ENCODE measurements around the gene TEX22.

TEX22 gene

DNA sequence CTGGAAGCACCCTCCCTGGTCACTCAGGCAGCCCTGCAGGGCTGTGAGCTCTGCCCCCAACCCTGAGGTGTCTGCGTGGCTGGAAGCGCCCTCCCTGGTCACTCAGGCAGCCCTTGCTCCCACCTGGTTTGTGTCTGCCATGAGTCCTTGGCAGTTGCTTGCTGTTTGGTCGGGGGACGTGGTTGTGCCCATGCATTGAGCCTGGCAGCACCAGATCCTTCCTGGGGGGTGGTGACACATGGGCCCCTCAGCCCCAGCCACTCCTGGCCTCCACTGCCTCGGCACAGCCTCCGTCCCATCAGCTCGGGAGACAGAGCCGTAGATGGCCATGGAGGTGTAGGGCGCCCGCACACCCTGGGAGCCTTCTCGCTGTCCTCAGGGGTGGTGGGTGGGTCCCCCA, 40.8 kb downstream of the TEX22 start:
- no peak for TF ChIP-seq RAD21 (IDR thresholded peaks at IDR 0.05; ENCODE audit: low read depth)
- TF ChIP-seq TEAD4 (IDR thresholded peaks at IDR 0.05) = no peak
- no peak for TF ChIP-seq EGR1 (IDR thresholded peaks at IDR 0.05)
- no peak for TF ChIP-seq CEBPB (IDR thresholded peaks at IDR 0.05)
- no peak for TF ChIP-seq TCF12 (IDR thresholded peaks at IDR 0.05; ENCODE audit: low read depth)
- no peak for TF ChIP-seq ZBTB7A (IDR thresholded peaks at IDR 0.05; ENCODE audit: low read depth)

DNA sequence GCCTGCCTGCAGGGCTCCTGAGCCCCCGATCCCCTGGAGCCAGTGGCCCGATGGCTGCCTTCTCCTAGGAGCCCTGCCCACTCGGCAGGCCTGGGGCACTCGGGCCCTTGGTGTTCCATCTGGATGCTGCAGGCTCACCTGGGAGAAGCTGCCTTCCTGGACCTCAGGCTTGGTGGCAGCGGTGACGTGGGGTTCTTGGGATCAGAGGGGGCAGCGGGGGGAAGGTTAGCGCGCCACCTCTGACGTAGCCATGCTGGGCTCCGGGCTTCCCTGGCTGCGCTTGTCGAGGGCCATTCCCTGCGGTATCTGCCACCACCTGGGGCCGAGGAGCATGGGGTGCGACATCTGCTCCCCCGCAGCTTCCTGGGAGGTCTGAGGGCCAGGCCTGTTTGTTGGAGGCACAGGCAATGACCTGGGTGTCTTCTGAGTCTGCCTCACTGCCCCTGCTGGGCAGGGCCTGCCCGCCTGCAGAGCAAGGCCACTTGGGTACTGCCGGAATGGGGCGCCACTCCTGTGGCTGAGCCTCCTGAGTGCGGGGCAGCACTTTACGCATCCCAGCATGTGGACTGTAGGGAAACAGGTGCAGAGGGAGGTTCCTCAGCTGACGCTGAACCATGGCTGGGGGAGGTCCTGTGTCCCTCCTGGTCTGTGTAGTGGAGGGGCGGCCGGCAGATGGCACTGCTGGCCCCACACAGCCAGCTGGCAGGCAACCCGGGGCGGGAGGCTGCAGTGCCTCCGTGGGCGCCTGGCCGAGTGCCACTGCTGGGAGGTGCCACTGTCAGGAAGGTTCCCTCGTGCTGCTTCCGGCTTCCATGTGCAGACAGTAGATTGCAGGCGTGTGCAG, 41.6 kb downstream of the TEX22 start:
- TF ChIP-seq RAD21 (IDR thresholded peaks at IDR 0.05; ENCODE audit: low read depth) (peak; percentile 49; the same call in 1 of the 2 replicates), CREB1 (IDR thresholded peaks at IDR 0.05; ENCODE audit: low read depth) (no peak), NFIC (IDR thresholded peaks at IDR 0.05) (peak; percentile 47)
- TF ChIP-seq, protein P1, sequence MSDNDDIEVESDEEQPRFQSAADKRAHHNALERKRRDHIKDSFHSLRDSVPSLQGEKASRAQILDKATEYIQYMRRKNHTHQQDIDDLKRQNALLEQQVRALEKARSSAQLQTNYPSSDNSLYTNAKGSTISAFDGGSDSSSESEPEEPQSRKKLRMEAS (IDR thresholded peaks at IDR 0.05) = peak; percentile 18; the same call in 1 of the 2 replicates

DNA sequence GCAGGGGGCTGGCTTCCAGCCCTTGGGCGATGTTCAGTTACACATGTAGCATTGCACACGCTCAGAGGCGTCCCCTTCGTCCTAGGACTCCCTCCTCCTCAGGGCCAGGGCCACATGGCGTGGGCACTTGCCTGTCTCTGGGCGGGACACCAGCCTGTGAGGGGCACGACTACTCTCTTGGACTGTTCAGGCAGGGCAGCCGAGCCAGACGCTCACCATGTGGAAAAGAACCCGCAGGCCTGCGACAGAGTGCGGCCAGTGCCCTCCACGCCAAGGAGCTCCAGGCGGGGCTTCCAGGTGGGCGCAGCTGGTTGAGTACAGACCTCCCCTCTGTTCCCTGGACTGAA, 42.2 kb downstream of the TEX22 start:
- TF ChIP-seq, protein P2, sequence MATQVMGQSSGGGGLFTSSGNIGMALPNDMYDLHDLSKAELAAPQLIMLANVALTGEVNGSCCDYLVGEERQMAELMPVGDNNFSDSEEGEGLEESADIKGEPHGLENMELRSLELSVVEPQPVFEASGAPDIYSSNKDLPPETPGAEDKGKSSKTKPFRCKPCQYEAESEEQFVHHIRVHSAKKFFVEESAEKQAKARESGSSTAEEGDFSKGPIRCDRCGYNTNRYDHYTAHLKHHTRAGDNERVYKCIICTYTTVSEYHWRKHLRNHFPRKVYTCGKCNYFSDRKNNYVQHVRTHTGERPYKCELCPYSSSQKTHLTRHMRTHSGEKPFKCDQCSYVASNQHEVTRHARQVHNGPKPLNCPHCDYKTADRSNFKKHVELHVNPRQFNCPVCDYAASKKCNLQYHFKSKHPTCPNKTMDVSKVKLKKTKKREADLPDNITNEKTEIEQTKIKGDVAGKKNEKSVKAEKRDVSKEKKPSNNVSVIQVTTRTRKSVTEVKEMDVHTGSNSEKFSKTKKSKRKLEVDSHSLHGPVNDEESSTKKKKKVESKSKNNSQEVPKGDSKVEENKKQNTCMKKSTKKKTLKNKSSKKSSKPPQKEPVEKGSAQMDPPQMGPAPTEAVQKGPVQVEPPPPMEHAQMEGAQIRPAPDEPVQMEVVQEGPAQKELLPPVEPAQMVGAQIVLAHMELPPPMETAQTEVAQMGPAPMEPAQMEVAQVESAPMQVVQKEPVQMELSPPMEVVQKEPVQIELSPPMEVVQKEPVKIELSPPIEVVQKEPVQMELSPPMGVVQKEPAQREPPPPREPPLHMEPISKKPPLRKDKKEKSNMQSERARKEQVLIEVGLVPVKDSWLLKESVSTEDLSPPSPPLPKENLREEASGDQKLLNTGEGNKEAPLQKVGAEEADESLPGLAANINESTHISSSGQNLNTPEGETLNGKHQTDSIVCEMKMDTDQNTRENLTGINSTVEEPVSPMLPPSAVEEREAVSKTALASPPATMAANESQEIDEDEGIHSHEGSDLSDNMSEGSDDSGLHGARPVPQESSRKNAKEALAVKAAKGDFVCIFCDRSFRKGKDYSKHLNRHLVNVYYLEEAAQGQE (IDR thresholded peaks at IDR 0.05; ENCODE audit: low read depth) = no peak
- TF ChIP-seq, protein P3, sequence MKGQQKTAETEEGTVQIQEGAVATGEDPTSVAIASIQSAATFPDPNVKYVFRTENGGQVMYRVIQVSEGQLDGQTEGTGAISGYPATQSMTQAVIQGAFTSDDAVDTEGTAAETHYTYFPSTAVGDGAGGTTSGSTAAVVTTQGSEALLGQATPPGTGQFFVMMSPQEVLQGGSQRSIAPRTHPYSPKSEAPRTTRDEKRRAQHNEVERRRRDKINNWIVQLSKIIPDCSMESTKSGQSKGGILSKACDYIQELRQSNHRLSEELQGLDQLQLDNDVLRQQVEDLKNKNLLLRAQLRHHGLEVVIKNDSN (IDR thresholded peaks at IDR 0.05) = no peak
- TF ChIP-seq TEAD4 (IDR thresholded peaks at IDR 0.05) (no peak), RAD21 (IDR thresholded peaks at IDR 0.05; ENCODE audit: low read depth) (no peak), TCF12 (IDR thresholded peaks at IDR 0.05; ENCODE audit: low read depth) (no peak)

DNA sequence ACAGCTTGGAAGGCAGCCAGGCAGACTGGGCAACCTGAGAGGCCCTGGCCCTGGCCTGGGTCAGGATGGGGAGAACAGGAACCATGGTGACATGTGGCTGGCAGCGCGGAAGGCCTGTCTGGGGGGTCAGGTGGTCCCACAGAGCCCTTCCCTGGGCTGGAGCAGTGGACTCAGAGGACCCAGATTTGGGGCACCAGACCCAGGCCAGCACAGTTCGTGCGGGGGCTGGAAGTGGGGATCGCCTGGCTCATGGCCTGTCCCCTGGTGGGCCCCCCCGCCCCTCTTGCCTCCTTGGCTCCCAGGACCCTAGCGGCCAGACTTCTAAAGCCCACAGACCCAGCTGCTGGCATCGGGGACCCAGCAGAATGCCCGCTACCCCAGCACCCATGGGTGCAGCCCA, 42.7 kb downstream of the TEX22 start:
- TF ChIP-seq CEBPB (IDR thresholded peaks at IDR 0.05) = no peak

DNA sequence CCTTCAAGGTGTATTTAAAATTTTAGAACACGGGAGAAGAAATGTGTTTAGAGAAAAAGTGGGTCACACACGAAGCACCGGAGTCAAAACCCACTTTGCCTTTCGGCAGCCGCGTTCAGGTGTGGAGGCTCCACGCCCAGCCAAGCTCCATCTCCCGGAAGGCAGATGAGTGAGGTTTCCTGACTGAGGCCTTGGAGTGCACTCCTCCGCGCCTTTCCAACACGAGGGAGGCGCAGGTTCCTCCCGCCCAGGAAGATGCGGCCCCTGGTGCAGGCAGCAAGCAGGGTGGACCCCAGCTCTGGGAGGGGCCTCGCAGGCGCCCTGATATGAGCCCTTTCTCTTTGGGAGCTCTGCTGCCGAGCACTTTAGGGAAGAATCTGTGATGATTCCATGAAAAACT, 43.8 kb downstream of the TEX22 start:
- TF ChIP-seq YY1 (IDR thresholded peaks at IDR 0.05; ENCODE audit: low read depth) (no peak), NFIC (IDR thresholded peaks at IDR 0.05) (no peak), RAD21 (IDR thresholded peaks at IDR 0.05; ENCODE audit: low read depth) (no peak), TCF12 (IDR thresholded peaks at IDR 0.05; ENCODE audit: low read depth) (no peak), TAF1 (IDR thresholded peaks at IDR 0.05; ENCODE audit: low read depth) (no peak)

DNA sequence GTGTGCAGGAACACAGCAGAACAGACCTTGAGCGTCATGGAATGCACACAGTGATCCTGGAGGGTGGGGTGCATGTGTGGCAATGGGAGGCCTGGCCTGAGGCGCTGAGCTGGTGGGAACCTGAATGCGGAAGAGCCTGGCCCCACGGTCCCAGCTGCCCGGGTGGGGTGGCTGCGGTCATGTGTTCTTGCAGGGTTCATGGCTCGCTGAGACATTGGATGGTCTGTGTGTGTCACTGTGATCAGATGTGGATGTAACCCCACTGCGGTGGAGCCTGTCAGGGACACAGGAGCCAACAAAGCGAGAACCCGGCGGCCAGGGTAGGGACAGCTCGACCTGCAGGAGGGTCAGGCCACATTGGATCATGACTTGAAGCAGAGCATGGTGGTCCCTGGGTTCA, 44.5 kb downstream of the TEX22 start:
- no peak for TF ChIP-seq ZBTB7A (IDR thresholded peaks at IDR 0.05; ENCODE audit: low read depth)
- TF ChIP-seq NFIC (IDR thresholded peaks at IDR 0.05) = no peak
- TF ChIP-seq YY1 (IDR thresholded peaks at IDR 0.05; ENCODE audit: low read depth) = no peak
- TF ChIP-seq FOXM1 (IDR thresholded peaks at IDR 0.05; ENCODE audit: borderline replicate concordance, low read depth) = no peak
- TF ChIP-seq, protein P3 (IDR thresholded peaks at IDR 0.05) = no peak
- TF ChIP-seq TAF1 (IDR thresholded peaks at IDR 0.05; ENCODE audit: low read depth) = no peak
- no peak for TF ChIP-seq CREB1 (IDR thresholded peaks at IDR 0.05; ENCODE audit: low read depth)
- TF ChIP-seq TCF12 (IDR thresholded peaks at IDR 0.05; ENCODE audit: low read depth) = no peak
- no peak for TF ChIP-seq CEBPB (IDR thresholded peaks at IDR 0.05)
- TF ChIP-seq EGR1 (IDR thresholded peaks at IDR 0.05) = no peak
- TF ChIP-seq TEAD4 (IDR thresholded peaks at IDR 0.05) = no peak

DNA sequence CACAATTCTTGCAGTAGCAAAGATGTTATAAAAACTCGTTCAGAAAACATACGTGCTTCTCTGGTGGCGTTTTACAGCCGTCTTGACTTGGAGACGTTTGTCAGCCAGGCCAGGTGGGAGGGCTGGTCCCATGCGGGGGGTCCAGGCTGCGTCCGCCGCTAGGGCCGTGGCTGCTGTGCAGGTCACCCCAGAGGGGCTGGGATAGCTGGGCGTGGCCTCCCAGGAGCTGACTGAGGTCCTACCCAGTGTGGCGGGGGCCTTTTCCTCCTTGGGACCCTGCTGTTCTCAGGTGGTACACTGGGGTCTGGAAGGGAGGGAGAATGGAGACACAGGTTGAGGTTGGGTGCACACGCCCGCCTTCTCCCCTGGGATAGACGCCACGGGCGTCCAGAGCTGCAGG, 46.5 kb downstream of the TEX22 start:
- TF ChIP-seq RAD21 (IDR thresholded peaks at IDR 0.05; ENCODE audit: low read depth) (no peak), TEAD4 (IDR thresholded peaks at IDR 0.05) (no peak), EP300 (IDR thresholded peaks at IDR 0.05; ENCODE audit: borderline replicate concordance) (no peak), CEBPB (IDR thresholded peaks at IDR 0.05) (no peak), CREB1 (IDR thresholded peaks at IDR 0.05; ENCODE audit: low read depth) (no peak), FOXM1 (IDR thresholded peaks at IDR 0.05; ENCODE audit: borderline replicate concordance, low read depth) (no peak), TAF1 (IDR thresholded peaks at IDR 0.05; ENCODE audit: low read depth) (no peak), ZBTB7A (IDR thresholded peaks at IDR 0.05; ENCODE audit: low read depth) (no peak), NFIC (IDR thresholded peaks at IDR 0.05) (no peak)
- TF ChIP-seq, protein P2 (IDR thresholded peaks at IDR 0.05; ENCODE audit: low read depth) = no peak
- TF ChIP-seq, protein P1 (IDR thresholded peaks at IDR 0.05) = no peak
